ENCODE measurements around the gene ACTMAP.

ACTMAP gene

DNA sequence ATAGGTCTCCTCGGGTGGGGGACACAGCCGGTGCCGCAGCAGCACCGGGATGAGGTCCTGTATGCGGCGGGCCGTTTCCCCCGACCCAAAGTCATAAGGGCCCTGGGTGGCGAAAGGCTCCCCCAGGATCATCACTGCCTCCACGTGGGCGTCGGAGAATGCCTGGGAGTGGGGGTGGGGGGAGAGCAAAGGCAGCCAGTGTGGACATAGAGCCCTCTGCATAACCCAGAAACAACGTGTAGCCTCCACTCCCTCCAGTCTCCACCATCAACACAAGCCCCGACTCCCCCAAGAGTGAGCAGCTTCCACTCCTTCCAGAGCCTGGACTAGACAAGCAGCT lies 58.1 kb downstream of the ACTMAP start:
- DNase-seq = no peak

DNA sequence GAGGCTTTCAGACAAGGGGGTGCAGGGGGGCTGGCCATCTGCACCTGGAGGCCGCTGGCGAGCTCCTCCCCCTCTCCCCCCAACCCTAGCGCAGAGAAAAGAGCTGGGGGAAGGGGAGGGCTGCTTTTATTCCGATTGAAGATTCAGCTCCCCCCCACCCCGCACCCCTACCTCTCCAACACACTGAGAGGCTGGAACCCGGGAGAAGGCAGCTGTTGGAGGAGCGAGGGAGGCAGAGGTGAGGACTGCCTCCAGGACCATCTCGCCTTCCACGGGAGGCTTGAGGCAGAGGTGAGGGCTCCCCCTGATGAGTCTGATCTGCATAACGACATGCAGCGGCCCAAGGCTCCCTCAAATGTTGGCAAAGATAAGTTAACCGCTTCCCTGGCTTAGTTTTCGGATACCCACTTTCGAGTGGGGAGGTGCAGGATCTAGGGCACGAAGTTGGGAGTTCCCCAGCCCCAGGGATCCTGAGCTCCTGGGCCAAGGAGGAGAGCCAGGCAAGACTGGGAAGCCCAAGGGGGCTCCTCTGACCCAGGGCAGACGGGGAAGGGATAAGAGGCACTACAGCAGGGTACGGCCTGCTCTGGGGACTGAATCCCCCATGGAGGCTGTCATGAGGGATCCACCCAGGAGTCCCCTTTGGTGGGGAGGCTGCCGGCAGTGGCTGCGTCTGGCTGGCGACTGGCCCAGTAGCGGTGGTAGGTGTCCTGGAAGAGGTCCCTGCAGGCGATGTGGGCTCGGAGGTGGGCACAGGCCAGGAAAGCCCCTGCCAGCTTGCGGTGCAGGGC lies 58.7 kb downstream of the ACTMAP start:
- no peak for DNase-seq

Measured in CD4-positive, alpha-beta T cell treated with Interleukin-4 for 1 hour (primary cell).